ENCODE data around the gene VDR.

DNA sequence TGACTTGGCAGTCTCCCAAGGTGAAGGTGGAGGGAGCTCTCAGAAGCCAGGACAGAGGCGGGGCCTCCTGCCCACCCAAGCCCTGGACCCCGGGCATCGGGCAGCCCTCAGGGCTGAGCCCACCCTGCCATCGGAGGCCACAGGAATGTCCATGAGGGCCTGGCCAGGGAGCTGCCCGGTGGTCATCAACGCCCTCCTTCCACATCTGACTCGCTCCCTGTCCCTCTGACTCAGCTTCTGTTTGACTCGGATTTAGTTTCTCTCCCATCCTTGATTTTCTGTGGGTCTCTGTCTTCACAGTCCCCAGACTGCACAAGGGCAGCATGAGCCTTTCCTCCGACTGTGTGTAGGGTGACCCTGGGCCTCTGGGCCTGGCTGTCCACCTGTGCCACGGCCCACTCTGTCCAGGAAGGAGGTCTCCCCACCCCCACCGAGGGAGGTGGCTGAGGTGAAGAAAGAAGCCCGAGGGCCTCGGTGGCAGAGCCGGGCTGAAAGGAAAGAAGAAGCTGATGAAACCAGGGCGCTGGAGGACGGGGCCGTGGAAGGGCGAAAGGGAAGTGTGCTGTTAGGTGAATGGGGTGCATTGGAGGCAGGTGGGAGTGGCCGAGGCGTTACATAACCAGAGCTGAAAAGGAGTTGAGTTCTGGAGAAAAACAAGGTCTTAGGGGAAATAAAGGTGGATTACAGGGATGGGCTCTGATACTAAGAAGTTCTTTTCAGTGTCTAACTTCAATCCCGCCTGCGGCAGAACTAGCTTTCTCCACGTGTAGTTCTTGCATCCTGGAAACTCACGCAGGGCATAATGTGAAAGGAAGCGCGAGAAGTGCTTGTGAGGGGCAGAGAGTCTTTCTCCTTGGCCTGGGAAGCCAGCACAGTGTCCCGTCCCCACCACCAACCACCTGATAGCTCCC, 41.9 kb upstream of the VDR start:
- TF ChIP-seq YY1 (IDR thresholded peaks at IDR 0.05; ENCODE audit: insufficient read depth, insufficient read length), result no peak
- TF ChIP-seq SUZ12 (IDR thresholded peaks at IDR 0.05; ENCODE audit: extremely low read depth, insufficient read depth, insufficient read length), result no peak
- TF ChIP-seq ZNF274 (IDR thresholded peaks at IDR 0.05; ENCODE audit: low read depth, low read length), result no peak

Data from NT2/D1 (cell line).